HG02642 (cell line): Measurements from ENCODE around the gene THAP5.

Source experiments
- ATAC-seq: cut with Tn5 transposase; IDR thresholded peaks from one replicate; pipeline ENCODE4 v1.9.1; 2021; ENCODE audit warnings: mild to moderate bottlenecking; ENCODE audit not compliant: unreplicated experiment, poor library complexity

THAP5 gene

GRCh38 chr7:108537229-108537628 lies 32.3 kb downstream of the THAP5 start:
- no peak for ATAC-seq

GRCh38 chr7:108535744-108536143 lies 33.8 kb downstream of the THAP5 start:
- ATAC-seq = no peak

GRCh38 chr7:108535257-108535656 lies 34.2 kb downstream of the THAP5 start:
- ATAC-seq = no peak

GRCh38 chr7:108533712-108534111 lies 35.8 kb downstream of the THAP5 start:
- ATAC-seq = no peak

- ATAC-seq = no peak
Measured at GRCh38 chr7:108529341-108529740, 40.2 kb downstream of the THAP5 start.

GRCh38 chr7:108528183-108528712 lies 41.3 kb downstream of the THAP5 start:
- ATAC-seq = no peak

GRCh38 chr7:108526768-108527017 lies 42.8 kb downstream of the THAP5 start:
- ATAC-seq = no peak

- peak; percentile 95 for ATAC-seq
Measured at GRCh38 chr7:108525985-108526767, 43.3 kb downstream of the THAP5 start, which contains the start of gene PNPLA8. TSS of gene PNPLA8 (minus strand) at chr7:108526135. CDS start at chr7:108515491, 10,644 bp downstream.

- peak; percentile 53 for ATAC-seq
Measured at GRCh38 chr7:108525327-108525984, 44.0 kb downstream of the THAP5 start.

GRCh38 chr7:108522780-108523179 lies 46.7 kb downstream of the THAP5 start:
- ATAC-seq = no peak

- no peak for ATAC-seq
Measured at GRCh38 chr7:108517951-108518350, 51.6 kb downstream of the THAP5 start.

- no peak for ATAC-seq
Measured at GRCh38 chr7:108515630-108516029, 53.9 kb downstream of the THAP5 start.

- no peak for ATAC-seq
Measured at GRCh38 chr7:108515013-108515412, 54.5 kb downstream of the THAP5 start.
